GM21528 (cell line): Measurements from ENCODE around the gene NRAS.
A peak's percentile ranks its signal among the peaks of the same experiment; 100 is the strongest.

Experiments used
- ATAC-seq: cut with Tn5 transposase; IDR thresholded peaks from one replicate; pipeline ENCODE4 v1.9.1; 2021; ENCODE audit warnings: mild to moderate bottlenecking, moderate library complexity; ENCODE audit not compliant: unreplicated experiment, low FRiP score

The NRAS gene

DNA sequence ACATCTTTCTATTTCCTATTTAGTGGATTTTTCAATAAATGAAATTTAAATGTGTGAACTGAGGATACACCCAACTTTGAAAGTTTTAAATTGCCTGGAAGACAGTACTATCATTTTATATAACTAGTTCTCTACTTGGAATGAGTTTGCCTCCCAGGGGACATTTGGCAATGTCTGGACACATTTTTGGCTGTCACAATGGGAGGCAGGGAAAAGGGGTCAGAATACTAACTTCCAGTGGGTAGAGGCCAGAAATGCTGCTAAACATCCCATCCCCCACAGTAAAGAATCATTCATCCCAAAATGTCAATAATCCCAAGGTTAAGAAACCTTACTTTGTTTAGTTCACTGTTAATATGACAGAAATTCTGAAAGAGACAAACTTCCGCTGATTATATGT lies 13.2 kb upstream of the NRAS start:
- no peak for ATAC-seq

DNA sequence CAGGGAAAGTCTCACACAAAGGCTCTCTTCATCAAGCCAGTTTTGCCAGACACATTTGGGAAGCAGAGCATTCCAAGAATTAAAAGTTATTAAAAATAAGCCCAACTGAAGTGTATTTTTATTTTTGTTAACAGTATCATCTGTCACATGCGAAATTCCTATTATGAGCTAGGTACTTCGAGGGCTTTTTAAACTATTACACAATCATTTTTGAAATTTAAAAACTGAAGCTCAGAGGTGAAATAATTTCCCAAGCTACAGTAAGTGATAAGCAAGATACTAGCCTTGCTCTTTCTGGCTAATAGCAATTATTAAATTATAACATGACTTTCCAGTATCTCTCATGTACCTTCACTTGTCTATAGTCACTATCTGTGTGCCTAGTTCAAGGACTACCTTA lies 12.0 kb upstream of the NRAS start:
- no peak for ATAC-seq

- no peak for ATAC-seq
These were observed 8.7 kb upstream of the NRAS start for GRCh38 chr1:114725230-114725629.

GRCh38 chr1:114723915-114724314 lies 7.3 kb upstream of the NRAS start:
- no peak for ATAC-seq

DNA sequence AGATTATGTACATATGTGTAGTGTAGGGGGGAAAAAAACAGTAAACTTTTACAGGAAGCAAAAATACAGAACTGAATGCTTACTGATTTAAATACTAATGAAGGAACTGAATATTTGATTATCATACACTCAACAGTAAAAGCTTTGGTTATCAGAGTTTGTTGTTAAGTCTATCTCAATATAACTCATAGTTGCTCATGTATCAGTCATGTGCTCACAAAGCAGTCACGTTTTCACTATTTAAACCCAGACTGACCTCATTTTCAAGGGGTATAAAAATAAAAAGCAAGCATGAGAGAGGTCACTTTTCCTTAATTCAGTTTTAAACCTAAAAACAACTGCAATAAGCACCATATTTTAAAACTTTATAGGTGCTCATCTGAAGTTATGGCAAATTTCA lies 6.9 kb upstream of the NRAS start:
- ATAC-seq = no peak

DNA sequence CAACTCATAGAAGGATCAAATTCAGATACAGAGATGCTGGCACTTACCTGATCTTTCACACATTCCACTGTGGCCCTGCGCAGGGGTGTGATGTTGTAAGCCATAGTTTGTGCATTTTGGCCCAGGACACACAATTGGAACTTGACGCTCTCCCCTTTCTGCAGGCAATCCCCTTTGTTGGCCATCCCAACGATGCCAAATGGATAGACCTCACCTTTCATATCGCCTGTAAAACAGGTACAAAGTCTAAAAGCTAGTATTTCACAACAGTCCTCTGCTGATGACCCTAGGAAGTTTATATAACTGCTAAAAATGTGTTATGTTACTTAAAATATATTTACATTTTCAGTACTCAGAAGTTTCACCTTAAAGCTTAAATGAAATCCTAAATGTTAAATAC lies 3.9 kb upstream of the NRAS start:
- ATAC-seq = no peak

GRCh38 chr1:114719424-114719787 lies 2.8 kb upstream of the NRAS start:
- ATAC-seq = no peak

GRCh38 chr1:114718661-114719423 lies 2.3 kb upstream of the NRAS start:
- ATAC-seq = no peak

- peak; percentile 10 for ATAC-seq
These were observed 643 bp downstream of the NRAS start for GRCh38 chr1:114715952-114716303.

- no peak for ATAC-seq
These were observed 3.6 kb downstream of the NRAS start for GRCh38 chr1:114712977-114713376.

- ATAC-seq = no peak
These were observed 6.2 kb downstream of the NRAS start for GRCh38 chr1:114710360-114710759.

DNA sequence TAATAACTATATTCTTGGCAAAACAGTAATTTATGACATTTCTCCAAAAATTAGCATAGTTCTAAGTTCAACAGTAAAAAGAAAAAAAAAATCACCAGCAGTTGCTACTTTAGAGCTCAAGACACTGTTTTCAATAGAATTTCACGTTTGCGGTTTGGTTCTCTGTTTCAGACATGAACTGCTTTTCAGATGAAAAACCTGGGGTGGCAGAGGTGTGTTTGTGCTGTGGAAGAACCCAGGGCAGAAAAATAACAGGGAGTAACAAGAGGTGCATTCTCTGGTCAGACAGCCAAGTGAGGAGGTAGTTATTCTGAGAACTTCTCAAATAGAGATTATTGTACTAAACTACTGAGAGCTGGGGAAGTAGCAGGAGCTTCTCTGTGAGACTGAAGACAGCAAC lies 9.0 kb downstream of the NRAS start:
- ATAC-seq = no peak

DNA sequence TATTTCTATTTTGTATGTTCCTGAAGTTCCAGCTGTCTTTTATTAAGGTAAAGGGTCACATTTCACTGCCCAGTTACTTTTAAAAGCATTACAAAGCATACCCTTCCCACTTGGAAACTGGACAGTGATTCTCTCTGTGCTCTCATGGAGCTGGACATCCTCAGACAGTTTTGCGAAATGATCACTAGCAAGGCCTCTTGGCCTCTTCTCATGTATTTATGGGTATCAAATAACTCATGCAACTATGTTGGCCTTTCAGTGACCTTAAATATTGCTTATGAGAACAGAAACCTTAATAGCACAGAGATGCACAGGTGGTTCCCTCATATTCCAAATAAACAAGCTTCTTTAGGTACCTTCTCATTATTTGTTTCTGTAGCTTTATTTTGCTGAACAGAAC lies 13.3 kb downstream of the NRAS start:
- ATAC-seq = no peak

GRCh38 chr1:114702737-114703136 lies 13.8 kb downstream of the NRAS start:
- no peak for ATAC-seq

DNA sequence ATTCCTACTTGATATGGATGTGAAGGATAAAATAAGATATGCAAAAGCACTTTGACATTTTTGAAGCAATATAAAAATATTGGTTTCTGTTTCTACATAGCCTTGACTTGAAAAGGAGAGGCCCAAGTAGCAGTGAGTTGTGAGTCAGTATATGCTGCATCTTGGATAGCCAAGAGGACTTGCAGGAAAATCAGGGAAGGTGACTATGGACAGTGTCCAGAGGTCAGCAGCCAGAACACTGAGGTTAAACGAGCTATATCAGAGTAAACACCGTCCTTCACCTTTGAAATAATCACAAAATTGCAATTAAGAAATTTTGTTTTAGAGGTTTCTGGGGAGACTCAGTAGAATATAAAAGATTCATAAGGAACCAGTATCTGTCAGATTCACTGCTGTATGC lies 14.6 kb downstream of the NRAS start:
- ATAC-seq = no peak

DNA sequence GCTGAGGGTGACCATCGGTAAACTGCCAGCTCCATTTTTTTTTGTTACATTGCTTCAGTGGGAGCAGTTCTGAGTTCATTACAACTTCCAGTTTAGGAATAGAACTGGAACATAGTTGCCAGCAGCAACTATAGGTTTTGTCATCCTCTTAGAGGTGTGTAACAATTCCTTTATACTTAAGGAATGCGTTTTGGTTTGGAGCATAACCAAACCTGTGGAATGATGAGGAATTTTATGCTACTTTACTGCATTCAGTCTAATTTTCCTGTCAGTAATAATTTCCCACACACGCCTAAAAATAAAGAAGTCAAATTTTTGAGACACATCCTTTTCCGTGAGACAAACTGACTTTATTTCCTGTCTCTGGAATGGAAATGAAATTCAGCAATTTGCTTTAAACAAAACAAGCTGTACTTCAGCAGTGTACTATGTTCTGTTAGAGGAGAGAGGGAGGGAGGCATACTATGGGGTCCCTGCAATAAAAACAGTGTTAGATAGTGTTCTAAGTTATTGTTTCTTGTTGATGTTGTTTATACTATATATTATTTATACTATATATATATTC lies 16.5 kb downstream of the NRAS start:
- no peak for ATAC-seq

GRCh38 chr1:114696810-114697209 lies 19.8 kb downstream of the NRAS start:
- ATAC-seq = no peak

- ATAC-seq = no peak
These were observed 21.0 kb downstream of the NRAS start, which contains the start of gene AMPD1 for GRCh38 chr1:114695430-114696058. Gene AMPD1, minus strand, starts transcription at chr1:114695546. Its CDS starts 75 bp downstream, at chr1:114695471.

- no peak for ATAC-seq
These were observed 21.8 kb downstream of the NRAS start for GRCh38 chr1:114694540-114695310.

DNA sequence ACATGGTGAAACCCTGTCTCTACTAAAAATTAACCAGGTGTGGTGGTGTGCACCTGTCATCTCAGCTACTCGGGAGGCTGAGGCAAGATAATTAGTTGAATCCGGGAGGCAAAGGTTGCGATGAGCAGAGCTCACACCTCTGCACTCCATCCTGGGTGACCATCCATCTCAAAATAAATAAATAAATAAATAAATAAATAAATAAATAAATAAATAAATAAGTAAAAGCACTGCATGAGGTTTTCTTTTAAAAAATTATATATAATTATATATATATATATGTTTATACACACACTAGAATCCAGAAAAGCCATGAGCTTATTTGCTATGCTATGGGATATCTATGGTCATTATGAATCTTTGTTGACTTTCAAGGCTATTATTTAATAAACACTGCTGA lies 23.6 kb downstream of the NRAS start:
- no peak for ATAC-seq

- ATAC-seq = no peak
These were observed 25.5 kb downstream of the NRAS start for GRCh38 chr1:114691061-114691460.
